Limb (tissue), 2 donors: ENCODE results near the gene S100Z.
"Not testable (repeated sequence)": the region's sequence is repeated elsewhere in the genome, so short reads cannot be mapped to it uniquely, and the experiment has no call there.

ENCODE experiments used
- DNase-seq, 2 donors: peaks; one replicate each; pipeline ENCODE4 v3.0.0-alpha.2; 2016; ENCODE audit errors: extremely low spot score in 2 of 2

S100Z gene

GRCh38 chr5:76822105-76822731 is 27.6 kb upstream of the S100Z start:
- not testable (repeated sequence) for DNase-seq

- DNase-seq: not testable (repeated sequence)
These were observed 23.4 kb upstream of the S100Z start for GRCh38 chr5:76826416-76826815.

- no peak for DNase-seq
These were observed 18.7 kb upstream of the S100Z start for GRCh38 chr5:76831110-76831452.

- no peak for DNase-seq
These were observed 13.6 kb upstream of the S100Z start for GRCh38 chr5:76836181-76836580.

- DNase-seq: no peak
These were observed 13.2 kb upstream of the S100Z start for GRCh38 chr5:76836585-76836984.

GRCh38 chr5:76838481-76839261 is 11.1 kb upstream of the S100Z start:
- no peak for DNase-seq

- DNase-seq: no peak
These were observed 8.5 kb upstream of the S100Z start for GRCh38 chr5:76841361-76841760.

- no peak for DNase-seq
These were observed 3.9 kb upstream of the S100Z start for GRCh38 chr5:76845890-76846289.

- no peak for DNase-seq
These were observed 830 bp downstream of the S100Z start for GRCh38 chr5:76850543-76851145.

- no peak for DNase-seq
These were observed 2.0 kb downstream of the S100Z start for GRCh38 chr5:76851728-76852369.

- no peak for DNase-seq
These were observed 3.0 kb downstream of the S100Z start for GRCh38 chr5:76852772-76853171.

GRCh38 chr5:76853741-76854140 is 3.9 kb downstream of the S100Z start:
- DNase-seq: not testable (repeated sequence)

GRCh38 chr5:76854644-76855043 is 4.8 kb downstream of the S100Z start:
- DNase-seq: no peak

- not testable (repeated sequence) for DNase-seq
These were observed 5.7 kb downstream of the S100Z start for GRCh38 chr5:76855501-76855900.

- DNase-seq: no peak
These were observed 6.1 kb downstream of the S100Z start for GRCh38 chr5:76855961-76856360.

- DNase-seq: not testable (repeated sequence)
These were observed 7.0 kb downstream of the S100Z start for GRCh38 chr5:76856800-76857199.

GRCh38 chr5:76859591-76860247 is 9.9 kb downstream of the S100Z start:
- DNase-seq: no peak

GRCh38 chr5:76861612-76862011 is 11.8 kb downstream of the S100Z start:
- no peak for DNase-seq

GRCh38 chr5:76863001-76863400 is 13.2 kb downstream of the S100Z start:
- DNase-seq: no peak

GRCh38 chr5:76866503-76866902 is 16.7 kb downstream of the S100Z start:
- DNase-seq: no peak

GRCh38 chr5:76867038-76867437 is 17.2 kb downstream of the S100Z start:
- no peak for DNase-seq
